GM23248 (cell line): Measurements from ENCODE around the gene HLA-A. TPM values are rescaled to one million over a fixed set of nuclear protein-coding genes. Genes with fewer than 3 reads are reported as not detected.

Experiments
- DNase-seq: peaks from one replicate; pipeline ENCODE4 v3.0.0-alpha.2; 2015
- H2AFZ ChIP-seq: fragments of 200-600 bp; sonication (generic); 2 replicates; pipeline ENCODE4 v1.6.1; 2016; ENCODE audit warnings: antibody characterized with exemption
- H3F3A ChIP-seq: fragments of 200-600 bp; sonication (generic); 2 replicates; pipeline ENCODE4 v1.6.1; 2016; ENCODE audit warnings: mild to moderate bottlenecking, antibody characterized with exemption, mixed run types; ENCODE audit not compliant: insufficient read depth
- H3K27ac ChIP-seq: fragments of 200-600 bp; sonication (generic); 2 replicates; pipeline ENCODE4 v1.5.1; 2016; ENCODE audit warnings: mild to moderate bottlenecking
- H3K27me3 ChIP-seq: fragments of 200-600 bp; sonication (generic); replicated peaks from 2 replicates; pipeline ENCODE4 v1.6.1; 2016; ENCODE audit warnings: mild to moderate bottlenecking; ENCODE audit not compliant: insufficient read depth
- H3K36me3 ChIP-seq: fragments of 200-600 bp; sonication (generic); 2 replicates; pipeline ENCODE4 v1.6.1; 2016; ENCODE audit warnings: low read depth, mild to moderate bottlenecking
- H3K4me1 ChIP-seq: fragments of 200-600 bp; sonication (generic); 2 replicates; pipeline ENCODE4 v1.6.1; 2016; ENCODE audit warnings: mild to moderate bottlenecking; ENCODE audit not compliant: insufficient read depth
- H3K4me2 ChIP-seq: fragments of 200-600 bp; sonication (generic); one replicate; pipeline ENCODE4 v1.6.1; 2016; ENCODE audit warnings: mild to moderate bottlenecking; ENCODE audit not compliant: unreplicated experiment
- H3K4me3 ChIP-seq: fragments of 200-600 bp; sonication (generic); 2 replicates; pipeline ENCODE4 v1.5.1; 2016; ENCODE audit warnings: mild to moderate bottlenecking
- H3K79me2 ChIP-seq: fragments of 200-600 bp; sonication (generic); 2 replicates; pipeline ENCODE4 v1.6.1; 2016; ENCODE audit warnings: mild to moderate bottlenecking; ENCODE audit not compliant: insufficient read depth
- H3K9ac ChIP-seq: fragments of 200-600 bp; sonication (generic); 2 replicates; pipeline ENCODE4 v1.6.1; 2016; ENCODE audit warnings: mild to moderate bottlenecking
- H3K9me2 ChIP-seq: fragments of 200-600 bp; sonication (generic); 2 replicates; pipeline ENCODE4 v1.6.1; 2016; ENCODE audit warnings: mixed run types, mild to moderate bottlenecking, moderate library complexity; ENCODE audit not compliant: insufficient read depth
- H3K9me3 ChIP-seq: fragments of 200-600 bp; sonication (generic); one replicate; pipeline ENCODE4 v1.6.1; 2017; ENCODE audit warnings: low read depth
- H4K20me1 ChIP-seq: fragments of 200-600 bp; sonication (generic); 2 replicates; pipeline ENCODE4 v1.6.0; 2016; ENCODE audit not compliant: insufficient read depth
- EZH2 ChIP-seq: fragments of 200-600 bp; sonication (generic); IDR thresholded peaks from 2 replicates; pipeline ENCODE4 v1.6.1; 2018; ENCODE audit warnings: antibody characterized with exemption, mild to moderate bottlenecking; ENCODE audit not compliant: insufficient read depth, poor library complexity, severe bottlenecking
- EZH2phosphoT487 ChIP-seq: fragments of 200-600 bp; sonication (generic); IDR thresholded peaks from 2 replicates; pipeline ENCODE4 v1.6.1; 2018; ENCODE audit warnings: antibody characterized with exemption, moderate library complexity, mild to moderate bottlenecking, low read depth; ENCODE audit not compliant: insufficient read depth
- WGBS, 2 experiments: methylation state at CpG; one replicate each; pipeline ENCODE4 v1.1.6; 2015 to 2017; ENCODE audit warnings: low lambda C conversion rate in 2 of 2, low coverage in 1 of 2; ENCODE audit errors: missing lambda C conversion rate in 2 of 2; 5-methylcytosine and 5-hydroxymethylcytosine counted together
- in situ Hi-C: fragments of 300-500 bp; cut with MboI; formaldehyde crosslinking; loops from 2 replicates; pipeline ENCODE4 v1.15.0; 2020
- polyA plus RNA-seq: library from polyadenylated mRNA; unstranded; fragments of >200 nt; fragmentation: Nextera tagmentation; extraction: Ambion mirVana; gene quantifications from 2 replicates; pipeline ENCODE4 v1.2.1, GENCODE V29; 2016
- total RNA-seq: library from RNA; depleted of rRNA; stranded (reverse); fragments of >200 nt; shearing (Covaris generic); gene quantifications from 2 replicates; pipeline ENCODE4 v1.2.3, GENCODE V29; 2014

The HLA-A gene
- total and polyA plus RNA-seq, 2 experiments from 2014 or later: 508 to 634 TPM

- peaks cover 4% of the 10 kb centered on the region; the same call in 1 of the 2 replicates for H3K4me1 ChIP-seq
These were observed 5.9 kb downstream of the HLA-A start for GRCh38 chr6:29948277-29948676.

GRCh38 chr6:29949934-29950333 lies 7.6 kb downstream of the HLA-A start:
- Histone ChIP-seq H3F3A (no peaks in the 10 kb centered on the region), H3K4me1 (peaks cover 4% of the 10 kb centered on the region; the same call in 1 of the 2 replicates), H2AFZ (no peak overlapping the region), H3K79me2 (no peaks in the 10 kb centered on the region), H3K36me3 (no peaks in the 10 kb centered on the region), H3K9ac (no peak overlapping the region), H3K27me3 (no peaks in the 10 kb centered on the region), H3K4me2 (no peak overlapping the region), H3K9me2 (no peaks in the 10 kb centered on the region), H3K4me3 (no peak overlapping the region), H3K27ac (no peak overlapping the region), H4K20me1 (no peaks in the 10 kb centered on the region; the same call in 1 of the 2 replicates), H3K9me3 (no peaks in the 10 kb centered on the region)
- DNase-seq: no peak
- TF ChIP-seq EZH2phosphoT487 (no peak), EZH2 (no peak)
- in situ Hi-C loops: no loop called here
- 52 to 53% methylated on average over 6 of the region's 7 CpGs for WGBS, 2 experiments

More at GRCh38 chr6:29948277-29948676, 5.9 kb downstream of the HLA-A start:
- Histone ChIP-seq H3K4me3 (no peak overlapping the region), H3K79me2 (no peaks in the 10 kb centered on the region), H3K36me3 (no peaks in the 10 kb centered on the region), H3K9me3 (no peaks in the 10 kb centered on the region), H3F3A (no peaks in the 10 kb centered on the region), H4K20me1 (no peaks in the 10 kb centered on the region; the same call in 1 of the 2 replicates), H3K4me2 (no peak overlapping the region), H3K27ac (no peak overlapping the region), H3K27me3 (no peaks in the 10 kb centered on the region), H3K9me2 (no peaks in the 10 kb centered on the region), H2AFZ (no peak overlapping the region), H3K9ac (no peak overlapping the region)
- no peak for DNase-seq
- TF ChIP-seq EZH2 (no peak), EZH2phosphoT487 (no peak)
- WGBS, 2 experiments: 98 to 100% methylated on average over 2 of the region's 2 CpGs
- in situ Hi-C loops: no loop called here

GRCh38 chr6:29951882-29952281 lies 9.6 kb downstream of the HLA-A start:
- in situ Hi-C loops: no loop called here

GRCh38 chr6:29953001-29953441 lies 10.7 kb downstream of the HLA-A start:
- no peaks in the 10 kb centered on the region for H3K9me2 ChIP-seq
- no peaks in the 10 kb centered on the region for H3F3A ChIP-seq
- H3K36me3 ChIP-seq: no peaks in the 10 kb centered on the region
- in situ Hi-C loops: no loop called here
- H3K27me3 ChIP-seq: no peaks in the 10 kb centered on the region
- no peak overlapping the region for H3K4me3 ChIP-seq
- TF ChIP-seq EZH2phosphoT487 (no peak), EZH2 (no peak)
- no peak overlapping the region for H2AFZ ChIP-seq
- no peaks in the 10 kb centered on the region for H3K79me2 ChIP-seq
- DNase-seq: peak; percentile 67
- H3K9me3 ChIP-seq: no peaks in the 10 kb centered on the region
- no peak overlapping the region for H3K9ac ChIP-seq
- H3K27ac ChIP-seq: no peak overlapping the region
- H3K4me2 ChIP-seq: no peak overlapping the region
- peaks cover 4% of the 10 kb centered on the region; the same call in 1 of the 2 replicates for H3K4me1 ChIP-seq
- 54 to 58% methylated on average over 3 of the region's 3 CpGs for WGBS, 2 experiments
- H4K20me1 ChIP-seq: no peaks in the 10 kb centered on the region

More at GRCh38 chr6:29951882-29952281, 9.6 kb downstream of the HLA-A start:
- Histone ChIP-seq H3K4me2 (no peak overlapping the region), H3F3A (no peaks in the 10 kb centered on the region), H3K9ac (no peak overlapping the region), H3K27ac (no peak overlapping the region), H3K79me2 (no peaks in the 10 kb centered on the region), H2AFZ (no peak overlapping the region), H3K9me3 (no peaks in the 10 kb centered on the region), H3K36me3 (no peaks in the 10 kb centered on the region), H3K4me3 (no peak overlapping the region), H3K27me3 (no peaks in the 10 kb centered on the region), H4K20me1 (no peaks in the 10 kb centered on the region), H3K9me2 (no peaks in the 10 kb centered on the region), H3K4me1 (peaks cover 4% of the 10 kb centered on the region; the same call in 1 of the 2 replicates)
- TF ChIP-seq EZH2phosphoT487: no peak
- no peak for TF ChIP-seq EZH2
- DNase-seq: no peak
- 63 to 64% methylated on average over 3 of the region's 3 CpGs for WGBS, 2 experiments

GRCh38 chr6:29953686-29954085 lies 11.4 kb downstream of the HLA-A start:
- Histone ChIP-seq H2AFZ (no peak overlapping the region), H3K4me2 (no peak overlapping the region), H3K27me3 (no peaks in the 10 kb centered on the region), H4K20me1 (no peaks in the 10 kb centered on the region), H3K9ac (no peak overlapping the region), H3K4me3 (no peak overlapping the region), H3K9me2 (no peaks in the 10 kb centered on the region), H3K79me2 (no peaks in the 10 kb centered on the region), H3F3A (no peaks in the 10 kb centered on the region), H3K4me1 (peaks cover 4% of the 10 kb centered on the region; the same call in 1 of the 2 replicates), H3K27ac (no peak overlapping the region), H3K9me3 (no peaks in the 10 kb centered on the region), H3K36me3 (no peaks in the 10 kb centered on the region)
- 46 to 48% methylated on average over 2 of the region's 2 CpGs for WGBS, 2 experiments
- peak; percentile 23 for DNase-seq
- TF ChIP-seq EZH2phosphoT487: no peak
- no peak for TF ChIP-seq EZH2
- in situ Hi-C loops: no loop called here
